Mucosa of descending colon (tissue), 3 donors: ENCODE data around the gene ADCY9. TPM values are rescaled to one million over a fixed set of nuclear protein-coding genes. Genes with fewer than 3 reads are reported as not detected.
A peak's percentile ranks its signal among the peaks of the same experiment; 100 is the strongest.

Experiments
- ATAC-seq: fragments of 200-7000 bp; cut with Tn5 transposase; one replicate; pipeline ENCODE4 v1.9.1; 2020; ENCODE audit warnings: mild to moderate bottlenecking, moderate library complexity
- DNase-seq, 3 donors: peaks; one replicate each; pipeline ENCODE4 v3.0.0-alpha.2; 2020
- H3K36me3 ChIP-seq: fragments of 200-600 bp; one replicate; pipeline ENCODE4 v1.8.0; 2021; ENCODE audit warnings: low read depth, mild to moderate bottlenecking
- H3K4me1 ChIP-seq: fragments of 200-600 bp; one replicate; pipeline ENCODE4 v1.8.0; 2021; ENCODE audit warnings: low read depth, mild to moderate bottlenecking
- H3K4me3 ChIP-seq: fragments of 200-600 bp; one replicate; pipeline ENCODE4 v1.8.0; 2021; ENCODE audit warnings: mild to moderate bottlenecking
- H3K9me3 ChIP-seq: fragments of 200-600 bp; one replicate; pipeline ENCODE4 v1.8.0; 2021; ENCODE audit warnings: mild to moderate bottlenecking
- CTCF ChIP-seq: fragments of 200-600 bp; IDR thresholded peaks from one replicate; pipeline ENCODE4 v1.8.0; 2022; ENCODE audit warnings: antibody characterized with exemption, mild to moderate bottlenecking
- intact Hi-C, 2 donors: fragments of 100-400 bp; cut with DNase I in 1 of 2; cut with micrococcal nuclease in 1 of 2; formaldehyde crosslinking; loops; one replicate each; pipeline versions ENCODE4 v1.11.0 to v1.11.1; 2022; cut with DNase I, micrococcal nuclease
- total RNA-seq, 3 donors: library from RNA; stranded (reverse); fragmentation: NEBNext Ultra II Directional in 2 of 3; extraction: Animal tissue kit (Norgen Biotek cat#: 25700) in 2 of 3; gene quantifications; one replicate each; pipeline versions ENCODE4 v1.2.1 to v1.2.4, GENCODE V29; 2021 to 2023
- donor health status: DM: no; HTN: no; CAD: no; lungs with moderate emphysema.
- donor health status: DM: no; HTN: no; CAD: no.
- donor health status: DM: no; HTN: yes; CAD: no.

The ADCY9 gene
- total RNA-seq, 3 donors from 2014 or later, result 30.0 to 50.8 (median 41.8) TPM

- Histone ChIP-seq H3K9me3 (no peaks in the 10 kb centered on the region), H3K4me3 (no peak overlapping the region), H3K4me1 (peaks cover 9% of the 10 kb centered on the region), H3K36me3 (no peaks in the 10 kb centered on the region)
- no peak for ATAC-seq
- TF ChIP-seq CTCF, result no peak
- no peak for DNase-seq
- intact Hi-C loops, result no loop called here
Observed at GRCh38 chr16:3959148-3959547, 157.1 kb downstream of the ADCY9 start.

GRCh38 chr16:3957344-3957980 lies 158.8 kb downstream of the ADCY9 start:
- no peaks in the 10 kb centered on the region for H3K36me3 ChIP-seq
- DNase-seq, result no peak
- no peak overlapping the region for H3K4me3 ChIP-seq
- intact Hi-C loops, result no loop called here
- ATAC-seq, result no peak
- no peaks in the 10 kb centered on the region for H3K9me3 ChIP-seq
- TF ChIP-seq CTCF, result no peak
- H3K4me1 ChIP-seq, result peaks cover 9% of the 10 kb centered on the region

GRCh38 chr16:3954411-3954921 lies 161.8 kb downstream of the ADCY9 start:
- H3K4me1 ChIP-seq, result no peaks in the 10 kb centered on the region
- TF ChIP-seq CTCF, result no peak
- DNase-seq (no peak), ATAC-seq (no peak)
- H3K36me3 ChIP-seq, result no peaks in the 10 kb centered on the region
- H3K4me3 ChIP-seq, result no peak overlapping the region
- intact Hi-C loops, result no loop called here
- no peaks in the 10 kb centered on the region for H3K9me3 ChIP-seq

GRCh38 chr16:3953728-3954410 lies 162.4 kb downstream of the ADCY9 start:
- intact Hi-C loops, result no loop called here
- DNase-seq, result no peak
- no peaks in the 10 kb centered on the region for H3K9me3 ChIP-seq
- ATAC-seq, result no peak
- H3K4me1 ChIP-seq, result no peaks in the 10 kb centered on the region
- no peak overlapping the region for H3K4me3 ChIP-seq
- no peak for TF ChIP-seq CTCF
- no peaks in the 10 kb centered on the region for H3K36me3 ChIP-seq

- peak; percentile 27 to 69 (median 41) for DNase-seq
- intact Hi-C loops, result no loop called here
Observed at GRCh38 chr16:3952737-3953131, 163.5 kb downstream of the ADCY9 start.

More at GRCh38 chr16:3952737-3953131, 163.5 kb downstream of the ADCY9 start:
- Histone ChIP-seq H3K36me3 (no peaks in the 10 kb centered on the region), H3K9me3 (no peaks in the 10 kb centered on the region), H3K4me1 (no peaks in the 10 kb centered on the region), H3K4me3 (no peak overlapping the region)
- peak; percentile 52 for ATAC-seq
- no peak for TF ChIP-seq CTCF
